Astrocyte (in vitro differentiated cells and primary cell): Measurements from ENCODE around the gene MAGEB17. TPM values are rescaled to one million over a fixed set of nuclear protein-coding genes. Genes with fewer than 3 reads are reported as not detected.

ENCODE experiments used
- DNase-seq: peaks from one replicate; pipeline ENCODE4 v3.0.0-alpha.2; 2010; ENCODE audit warnings: low read depth
- FAIRE-seq: peaks from 2 replicates; lab custom pipeline; 2011; peaks lifted over from hg19 to GRCh38; lab: Jason Lieb, UNC
- H2AFZ ChIP-seq: 2 replicates; pipeline ENCODE4 v1.6.0; 2012; ENCODE audit warnings: low read depth, low read length, inconsistent platforms
- H3K27ac ChIP-seq: 2 replicates; pipeline ENCODE4 v1.5.1; 2011; ENCODE audit warnings: low read depth, low read length, inconsistent platforms
- H3K27me3 ChIP-seq: 2 replicates; pipeline ENCODE4 v1.6.0; 2011; ENCODE audit warnings: low read length, inconsistent platforms; ENCODE audit not compliant: insufficient read depth
- H3K36me3 ChIP-seq: 2 replicates; pipeline ENCODE4 v1.5.1; 2011; ENCODE audit warnings: low read length, inconsistent platforms; ENCODE audit not compliant: insufficient read depth
- H3K4me1 ChIP-seq: 2 replicates; pipeline ENCODE4 v1.5.1; 2011; ENCODE audit warnings: low read length, inconsistent platforms; ENCODE audit not compliant: insufficient read depth
- H3K4me2 ChIP-seq: 2 replicates; pipeline ENCODE4 v1.6.0; 2012; ENCODE audit warnings: low read length, inconsistent platforms
- H3K4me3 ChIP-seq: 2 replicates; pipeline ENCODE4 v1.5.1; 2011; ENCODE audit warnings: low read depth, mild to moderate bottlenecking, low read length, inconsistent platforms; ENCODE audit not compliant: insufficient read depth
- H3K79me2 ChIP-seq: 2 replicates; pipeline ENCODE4 v1.6.0; 2012; ENCODE audit warnings: mild to moderate bottlenecking, low read length, inconsistent platforms; ENCODE audit not compliant: insufficient read depth
- H3K9ac ChIP-seq: 2 replicates; pipeline ENCODE4 v1.6.0; 2012; ENCODE audit warnings: mild to moderate bottlenecking, low read length, inconsistent platforms
- H3K9me3 ChIP-seq: 2 replicates; pipeline ENCODE4 v1.5.1; 2012; ENCODE audit warnings: low read depth, mild to moderate bottlenecking, low read length, inconsistent platforms; ENCODE audit not compliant: insufficient read depth
- H4K20me1 ChIP-seq: 2 replicates; pipeline ENCODE4 v1.6.0; 2012; ENCODE audit warnings: low read length, inconsistent platforms; ENCODE audit not compliant: insufficient read depth
- H3K27ac Mint-ChIP-seq: one replicate; pipeline ENCODE4 v1.8.0; 2021; ENCODE audit warnings: mild to moderate bottlenecking, mixed read lengths; ENCODE audit not compliant: unreplicated experiment
- H3K27me3 Mint-ChIP-seq: one replicate; pipeline ENCODE4 v1.8.0; 2021; ENCODE audit warnings: low read depth, mixed read lengths; ENCODE audit not compliant: unreplicated experiment
- H3K36me3 Mint-ChIP-seq: one replicate; pipeline ENCODE4 v1.8.0; 2021; ENCODE audit warnings: low read depth, mixed read lengths; ENCODE audit not compliant: unreplicated experiment
- H3K4me1 Mint-ChIP-seq: one replicate; pipeline ENCODE4 v1.8.0; 2021; ENCODE audit warnings: low read depth, mixed read lengths; ENCODE audit not compliant: unreplicated experiment
- H3K4me3 Mint-ChIP-seq: one replicate; pipeline ENCODE4 v1.8.0; 2021; ENCODE audit warnings: mild to moderate bottlenecking, moderate library complexity, mixed read lengths; ENCODE audit not compliant: unreplicated experiment
- H3K9me3 Mint-ChIP-seq: one replicate; pipeline ENCODE4 v1.8.0; 2021; ENCODE audit warnings: mild to moderate bottlenecking, mixed read lengths; ENCODE audit not compliant: unreplicated experiment
- EZH2 ChIP-seq: IDR thresholded peaks from 2 replicates; pipeline ENCODE4 v1.6.1; 2012; ENCODE audit warnings: mild to moderate bottlenecking, low read length, inconsistent platforms; ENCODE audit not compliant: insufficient read depth
- total RNA-seq: library from RNA; stranded (reverse); gene quantifications from 2 replicates; pipeline ENCODE4 v1.2.1, GENCODE V29; 2021
- TF ChIP-seq, protein P1 (sequence below): IDR thresholded peaks from 2 replicates; pipeline ENCODE4 v1.5.1; 2011; ENCODE audit warnings: low read depth, mild to moderate bottlenecking, inconsistent platforms, low read length, moderate library complexity; ENCODE audit not compliant: insufficient read depth

Gene MAGEB17
- total RNA-seq, 1 donor from 2014 or later: not detected

DNA sequence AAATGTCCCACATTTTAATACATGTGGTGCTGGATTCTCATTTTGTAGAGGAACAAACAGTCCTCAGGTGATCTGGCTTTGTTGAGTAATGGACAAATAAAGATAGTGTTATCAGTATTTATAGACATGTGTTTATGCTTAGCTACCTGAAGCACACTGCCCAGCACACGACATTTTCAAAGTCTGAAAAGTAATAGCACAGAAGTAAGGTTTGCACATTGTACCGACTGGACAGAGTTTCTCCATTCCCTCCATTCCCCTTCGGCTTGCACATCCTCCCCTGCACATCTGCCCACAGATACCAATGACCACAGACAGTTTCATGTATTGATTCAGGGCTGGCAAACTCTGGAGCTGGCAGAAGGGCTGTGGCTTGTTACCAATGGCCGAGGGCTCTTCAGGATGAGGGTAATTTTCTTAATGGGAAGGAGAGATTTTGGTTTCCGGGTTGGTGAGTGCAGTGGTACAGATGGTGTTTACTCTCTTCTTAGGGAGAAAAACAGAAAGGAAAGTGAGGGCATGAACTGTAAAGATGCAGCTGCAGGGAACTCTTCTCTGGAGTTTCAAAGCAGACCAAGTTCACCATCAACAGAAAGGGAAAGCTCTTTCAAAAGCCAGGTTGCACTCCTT, 41.6 kb upstream of the MAGEB17 start:
- H3K36me3 Mint-ChIP-seq: no peaks in the 10 kb centered on the region
- H3K27ac ChIP-seq: no peak overlapping the region
- peak overlapping the region; percentile 34 for H2AFZ ChIP-seq
- no peaks in the 10 kb centered on the region for H3K4me1 ChIP-seq
- no peaks in the 10 kb centered on the region for H3K36me3 ChIP-seq
- H3K4me3 ChIP-seq: peak overlapping the region; percentile 28
- no peaks in the 10 kb centered on the region for H3K79me2 ChIP-seq
- no peak for DNase-seq
- TF ChIP-seq, protein P1, sequence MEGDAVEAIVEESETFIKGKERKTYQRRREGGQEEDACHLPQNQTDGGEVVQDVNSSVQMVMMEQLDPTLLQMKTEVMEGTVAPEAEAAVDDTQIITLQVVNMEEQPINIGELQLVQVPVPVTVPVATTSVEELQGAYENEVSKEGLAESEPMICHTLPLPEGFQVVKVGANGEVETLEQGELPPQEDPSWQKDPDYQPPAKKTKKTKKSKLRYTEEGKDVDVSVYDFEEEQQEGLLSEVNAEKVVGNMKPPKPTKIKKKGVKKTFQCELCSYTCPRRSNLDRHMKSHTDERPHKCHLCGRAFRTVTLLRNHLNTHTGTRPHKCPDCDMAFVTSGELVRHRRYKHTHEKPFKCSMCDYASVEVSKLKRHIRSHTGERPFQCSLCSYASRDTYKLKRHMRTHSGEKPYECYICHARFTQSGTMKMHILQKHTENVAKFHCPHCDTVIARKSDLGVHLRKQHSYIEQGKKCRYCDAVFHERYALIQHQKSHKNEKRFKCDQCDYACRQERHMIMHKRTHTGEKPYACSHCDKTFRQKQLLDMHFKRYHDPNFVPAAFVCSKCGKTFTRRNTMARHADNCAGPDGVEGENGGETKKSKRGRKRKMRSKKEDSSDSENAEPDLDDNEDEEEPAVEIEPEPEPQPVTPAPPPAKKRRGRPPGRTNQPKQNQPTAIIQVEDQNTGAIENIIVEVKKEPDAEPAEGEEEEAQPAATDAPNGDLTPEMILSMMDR: no peak
- no peak for TF ChIP-seq EZH2
- H3K4me1 Mint-ChIP-seq: peaks cover 5% of the 10 kb centered on the region
- no peaks in the 10 kb centered on the region for H3K9me3 Mint-ChIP-seq
- no peak overlapping the region for H3K27ac Mint-ChIP-seq
- H3K9ac ChIP-seq: no peak overlapping the region
- H4K20me1 ChIP-seq: no peaks in the 10 kb centered on the region
- peak overlapping the region; percentile 72 for H3K4me2 ChIP-seq
- H3K27me3 ChIP-seq: no peaks in the 10 kb centered on the region
- no peaks in the 10 kb centered on the region for H3K9me3 ChIP-seq
- FAIRE-seq: peak; percentile 98
- H3K4me3 Mint-ChIP-seq: no peak overlapping the region
- no peaks in the 10 kb centered on the region for H3K27me3 Mint-ChIP-seq

DNA sequence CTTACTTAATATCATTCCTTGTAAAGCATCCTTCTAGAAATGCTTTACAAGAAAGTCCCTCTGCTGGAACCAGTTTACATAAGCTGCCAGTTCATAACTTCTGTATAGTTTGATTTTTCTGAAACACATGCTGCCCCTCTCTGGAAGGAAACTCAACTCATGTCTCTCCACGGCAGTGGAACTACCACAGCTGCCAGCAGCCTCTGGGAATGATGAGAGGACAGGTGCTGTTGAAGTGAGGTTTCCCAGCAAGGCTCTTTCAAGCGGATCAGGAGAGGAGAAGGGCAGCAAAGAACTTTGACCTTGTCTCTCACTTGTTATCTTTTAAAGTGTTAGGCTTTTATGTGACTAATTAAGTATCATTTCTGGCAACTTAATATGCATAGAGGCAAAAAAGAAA, 36.6 kb upstream of the MAGEB17 start:
- no peaks in the 10 kb centered on the region for H3K9me3 ChIP-seq
- H3K36me3 ChIP-seq: no peaks in the 10 kb centered on the region
- H3K27me3 Mint-ChIP-seq: no peaks in the 10 kb centered on the region
- no peak overlapping the region for H2AFZ ChIP-seq
- FAIRE-seq: peak; percentile 90
- H3K4me1 Mint-ChIP-seq: peaks cover 5% of the 10 kb centered on the region
- no peak overlapping the region for H3K4me2 ChIP-seq
- no peak overlapping the region for H3K4me3 ChIP-seq
- H3K79me2 ChIP-seq: no peaks in the 10 kb centered on the region
- DNase-seq: no peak
- no peak overlapping the region for H3K27ac Mint-ChIP-seq
- no peak overlapping the region for H3K4me3 Mint-ChIP-seq
- no peaks in the 10 kb centered on the region for H3K9me3 Mint-ChIP-seq
- no peaks in the 10 kb centered on the region for H3K4me1 ChIP-seq
- no peak overlapping the region for H3K9ac ChIP-seq
- no peaks in the 10 kb centered on the region for H4K20me1 ChIP-seq
- no peak overlapping the region for H3K27ac ChIP-seq
- H3K36me3 Mint-ChIP-seq: no peaks in the 10 kb centered on the region
- no peak for TF ChIP-seq EZH2
- TF ChIP-seq, protein P1: no peak
- no peaks in the 10 kb centered on the region for H3K27me3 ChIP-seq

DNA sequence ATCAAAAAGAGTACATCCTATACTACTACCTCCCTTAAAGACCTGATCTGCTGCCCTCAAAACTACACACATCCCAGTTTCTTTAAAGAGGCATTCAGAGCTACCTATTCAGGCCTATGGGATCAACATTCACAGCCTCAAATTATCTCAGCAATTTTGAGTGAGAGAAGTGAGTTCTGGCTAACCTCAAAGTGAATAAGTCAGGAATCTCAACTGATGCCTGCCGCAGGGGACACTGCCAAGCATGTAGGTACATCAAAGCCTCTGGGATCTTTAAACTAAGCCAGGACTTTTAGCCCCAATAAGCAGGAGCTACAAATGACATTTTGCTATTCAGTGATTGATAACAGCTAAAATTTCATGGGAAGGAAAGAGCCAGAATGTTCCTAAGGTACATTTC, 32.3 kb upstream of the MAGEB17 start:
- no peak overlapping the region for H2AFZ ChIP-seq

More for the DNA sequence above, 32.3 kb upstream of the MAGEB17 start:
- no peak overlapping the region for H3K4me2 ChIP-seq
- H3K9ac ChIP-seq: no peak overlapping the region
- TF ChIP-seq EZH2: no peak
- TF ChIP-seq, protein P1: no peak
- no peak for FAIRE-seq
- no peak for DNase-seq
- no peaks in the 10 kb centered on the region for H3K27me3 Mint-ChIP-seq
- no peak overlapping the region for H3K27ac ChIP-seq
- no peaks in the 10 kb centered on the region for H4K20me1 ChIP-seq
- no peaks in the 10 kb centered on the region for H3K27me3 ChIP-seq
- H3K9me3 ChIP-seq: no peaks in the 10 kb centered on the region
- no peaks in the 10 kb centered on the region for H3K36me3 ChIP-seq
- H3K36me3 Mint-ChIP-seq: no peaks in the 10 kb centered on the region
- H3K4me3 Mint-ChIP-seq: no peak overlapping the region
- H3K4me1 ChIP-seq: no peaks in the 10 kb centered on the region
- H3K4me1 Mint-ChIP-seq: no peaks in the 10 kb centered on the region
- H3K79me2 ChIP-seq: no peaks in the 10 kb centered on the region
- no peak overlapping the region for H3K4me3 ChIP-seq
- no peak overlapping the region for H3K27ac Mint-ChIP-seq
- no peaks in the 10 kb centered on the region for H3K9me3 Mint-ChIP-seq
